CD4-positive, alpha-beta T cell treated with Interleukin-10 for 1 hour (primary cell): ENCODE measurements around the gene GUCY1A2.

Experiments used
- DNase-seq: peaks from one replicate; pipeline ENCODE4 v3.0.0-alpha.2; 2020

GUCY1A2 gene

GRCh38 chr11:106724293-106724892 lies 293.9 kb downstream of the GUCY1A2 start:
- no peak for DNase-seq

GRCh38 chr11:106723071-106723470 lies 295.2 kb downstream of the GUCY1A2 start:
- DNase-seq: no peak

GRCh38 chr11:106717222-106717621 lies 301.1 kb downstream of the GUCY1A2 start:
- no peak for DNase-seq

- DNase-seq: no peak
Observed at GRCh38 chr11:106714199-106714598, 304.1 kb downstream of the GUCY1A2 start.

- no peak for DNase-seq
Observed at GRCh38 chr11:106708348-106708747, 309.9 kb downstream of the GUCY1A2 start.

GRCh38 chr11:106706355-106706754 lies 311.9 kb downstream of the GUCY1A2 start:
- DNase-seq: no peak

GRCh38 chr11:106702805-106703204 lies 315.5 kb downstream of the GUCY1A2 start:
- no peak for DNase-seq

GRCh38 chr11:106697058-106697457 lies 321.2 kb downstream of the GUCY1A2 start:
- no peak for DNase-seq

GRCh38 chr11:106695506-106695905 lies 322.8 kb downstream of the GUCY1A2 start:
- DNase-seq: no peak

GRCh38 chr11:106694501-106694900 lies 323.8 kb downstream of the GUCY1A2 start:
- no peak for DNase-seq

- DNase-seq: no peak
Observed at GRCh38 chr11:106691807-106692365, 326.4 kb downstream of the GUCY1A2 start.

- DNase-seq: no peak
Observed at GRCh38 chr11:106690923-106691322, 327.4 kb downstream of the GUCY1A2 start.

GRCh38 chr11:106684944-106685343 lies 333.3 kb downstream of the GUCY1A2 start:
- no peak for DNase-seq

GRCh38 chr11:106683435-106683834 lies 334.8 kb downstream of the GUCY1A2 start:
- no peak for DNase-seq

GRCh38 chr11:106681435-106681834 lies 336.8 kb downstream of the GUCY1A2 start:
- DNase-seq: no peak

GRCh38 chr11:106679581-106679980 lies 338.7 kb downstream of the GUCY1A2 start:
- DNase-seq: no peak

- no peak for DNase-seq
Observed at GRCh38 chr11:106679181-106679580, 339.1 kb downstream of the GUCY1A2 start.

GRCh38 chr11:106670069-106670468 lies 348.2 kb downstream of the GUCY1A2 start:
- DNase-seq: no peak

- no peak for DNase-seq
Observed at GRCh38 chr11:106668147-106668546, 350.1 kb downstream of the GUCY1A2 start.

- no peak for DNase-seq
Observed at GRCh38 chr11:106656646-106657045, 361.6 kb downstream of the GUCY1A2 start.

GRCh38 chr11:106644824-106645223 lies 373.5 kb downstream of the GUCY1A2 start:
- DNase-seq: no peak

GRCh38 chr11:106642331-106642730 lies 375.9 kb downstream of the GUCY1A2 start:
- DNase-seq: no peak

- DNase-seq: no peak
Observed at GRCh38 chr11:106632283-106632682, 386.0 kb downstream of the GUCY1A2 start.

GRCh38 chr11:106627694-106628093 lies 390.6 kb downstream of the GUCY1A2 start:
- no peak for DNase-seq

GRCh38 chr11:106625566-106625965 lies 392.7 kb downstream of the GUCY1A2 start:
- DNase-seq: no peak
